ENCODE data around the gene FPR3.

DNA sequence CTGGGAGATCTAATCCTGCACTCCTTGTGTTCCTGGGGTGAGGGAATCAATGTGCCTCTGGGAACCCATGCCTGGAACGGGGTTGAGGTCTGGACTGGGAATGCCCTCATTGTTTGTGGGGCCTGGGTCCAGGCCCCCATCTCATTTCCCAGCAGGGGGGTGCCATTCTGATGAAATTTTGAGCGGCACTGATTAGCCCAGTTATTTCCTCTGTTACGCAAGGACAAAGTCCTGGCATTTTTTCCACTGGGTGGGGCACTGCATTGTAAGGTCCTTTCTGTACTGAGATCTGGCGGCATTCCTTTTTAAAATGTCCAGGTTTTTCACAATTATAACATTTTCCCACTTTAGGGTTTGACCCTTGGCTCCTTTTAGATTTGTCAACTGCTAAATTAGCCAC lies 14.8 kb downstream of the FPR3 start:
- no peak for TF ChIP-seq HDAC6 (IDR thresholded peaks at IDR 0.05; ENCODE audit: unreplicated experiment)
- no peak for TF ChIP-seq ASH2L (IDR thresholded peaks at IDR 0.05; ENCODE audit: borderline replicate concordance, low read depth)
- TF ChIP-seq SIX5 (IDR thresholded peaks at IDR 0.05; ENCODE audit: low read depth, low read length, severe bottlenecking) = no peak
